Activated naive CD8-positive, alpha-beta T cell treated with anti-CD3 and anti-CD28 coated beads for 36 hours (primary cell): Measurements from ENCODE around the gene ALPI. TPM values are rescaled to one million over a fixed set of nuclear protein-coding genes. Genes with fewer than 3 reads are reported as not detected.

Experiments
- DNase-seq: peaks from one replicate; pipeline ENCODE4 v3.0.0; 2021
- H3K27ac Mint-ChIP-seq: one replicate; pipeline ENCODE4 v1.8.0; 2022; ENCODE audit warnings: mild to moderate bottlenecking, moderate library complexity, mixed read lengths
- H3K27me3 Mint-ChIP-seq: one replicate; pipeline ENCODE4 v1.8.0; 2022; ENCODE audit warnings: mild to moderate bottlenecking, mixed read lengths
- H3K36me3 Mint-ChIP-seq: one replicate; pipeline ENCODE4 v1.8.0; 2021; ENCODE audit warnings: mild to moderate bottlenecking, mixed read lengths
- H3K4me1 Mint-ChIP-seq: one replicate; pipeline ENCODE4 v1.8.0; 2021; ENCODE audit warnings: mixed read lengths
- H3K4me3 Mint-ChIP-seq: one replicate; pipeline ENCODE4 v1.8.0; 2022; ENCODE audit warnings: mild to moderate bottlenecking, moderate library complexity, mixed read lengths
- H3K9me3 Mint-ChIP-seq: one replicate; pipeline ENCODE4 v1.8.0; 2022; ENCODE audit warnings: mixed read lengths
- total RNA-seq, 2 experiments: library from RNA; stranded (reverse); gene quantifications; one replicate each; pipeline ENCODE4 v1.2.3, GENCODE V29; 2021

The ALPI gene
- total RNA-seq, 2 experiments from 2014 or later, result not detected

GRCh38 chr2:232489516-232490220 lies 33.7 kb downstream of the ALPI start:
- H3K9me3 Mint-ChIP-seq, result no peaks in the 10 kb centered on the region
- no peaks in the 10 kb centered on the region for H3K36me3 Mint-ChIP-seq
- H3K27ac Mint-ChIP-seq, result no peak overlapping the region
- DNase-seq, result no peak
- peaks cover 41% of the 10 kb centered on the region for H3K27me3 Mint-ChIP-seq
- H3K4me3 Mint-ChIP-seq, result no peak overlapping the region
- H3K4me1 Mint-ChIP-seq, result peaks cover 3% of the 10 kb centered on the region

- Mint-ChIP-seq H3K4me3 (no peak overlapping the region), H3K27ac (no peak overlapping the region), H3K4me1 (peaks cover under 1% of the 10 kb centered on the region), H3K9me3 (no peaks in the 10 kb centered on the region), H3K36me3 (no peaks in the 10 kb centered on the region), H3K27me3 (peaks cover 33% of the 10 kb centered on the region)
- DNase-seq, result no peak
Observed at GRCh38 chr2:232490221-232491138, 34.5 kb downstream of the ALPI start.

- Mint-ChIP-seq H3K27me3 (peaks cover 30% of the 10 kb centered on the region), H3K9me3 (no peaks in the 10 kb centered on the region)
Observed at GRCh38 chr2:232491139-232491780, 35.3 kb downstream of the ALPI start.

GRCh38 chr2:232492236-232492848 lies 36.4 kb downstream of the ALPI start:
- H3K27ac Mint-ChIP-seq, result no peak overlapping the region
- H3K4me3 Mint-ChIP-seq, result no peak overlapping the region
- no peak for DNase-seq
- H3K4me1 Mint-ChIP-seq, result no peaks in the 10 kb centered on the region
- no peaks in the 10 kb centered on the region for H3K36me3 Mint-ChIP-seq
- H3K27me3 Mint-ChIP-seq, result peaks cover 25% of the 10 kb centered on the region
- H3K9me3 Mint-ChIP-seq, result no peaks in the 10 kb centered on the region

More at GRCh38 chr2:232491139-232491780, 35.3 kb downstream of the ALPI start:
- Mint-ChIP-seq H3K27ac (no peak overlapping the region), H3K4me1 (no peaks in the 10 kb centered on the region), H3K36me3 (no peaks in the 10 kb centered on the region), H3K4me3 (no peak overlapping the region)
- no peak for DNase-seq

DNA sequence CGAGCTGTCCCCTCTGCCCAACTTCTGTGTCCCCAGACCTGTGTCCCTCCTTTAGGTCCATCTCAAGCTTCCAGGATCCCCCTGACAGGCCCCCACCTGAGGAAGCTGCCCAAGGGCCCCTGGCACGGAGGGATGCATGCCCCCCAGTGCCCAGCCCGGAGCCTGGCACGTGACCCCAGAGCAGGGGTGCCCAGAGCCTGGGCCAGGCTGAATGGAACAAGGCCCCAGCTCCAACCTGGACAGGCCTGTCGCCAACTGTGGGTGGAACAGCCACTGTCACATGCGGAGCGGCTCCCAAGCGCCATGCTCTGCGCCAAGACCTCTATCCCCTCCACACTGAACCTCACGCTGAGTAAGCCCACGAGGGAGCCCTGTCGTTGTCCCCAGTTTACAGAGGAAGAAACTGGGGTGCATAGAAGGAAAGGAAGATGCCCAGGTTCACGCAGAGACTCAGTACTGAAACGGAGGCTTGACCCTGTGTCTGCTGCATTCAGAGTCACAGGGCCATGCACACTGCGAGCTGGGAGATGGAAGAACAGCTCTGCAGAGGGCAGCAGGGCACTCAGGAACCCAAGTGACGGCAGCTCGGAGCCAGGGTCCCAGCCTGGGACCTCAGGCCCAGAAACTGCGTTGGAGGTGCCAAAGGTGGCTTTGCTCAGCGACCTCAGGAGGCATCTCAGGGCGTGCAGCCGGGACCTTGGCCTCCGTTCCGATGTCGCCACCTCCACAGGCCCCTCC lies 37.2 kb downstream of the ALPI start:
- Mint-ChIP-seq H3K9me3 (no peaks in the 10 kb centered on the region), H3K4me1 (no peaks in the 10 kb centered on the region), H3K36me3 (no peaks in the 10 kb centered on the region), H3K27me3 (peaks cover 21% of the 10 kb centered on the region), H3K27ac (no peak overlapping the region), H3K4me3 (no peak overlapping the region)
- DNase-seq, result no peak

GRCh38 chr2:232493701-232494474 lies 37.9 kb downstream of the ALPI start:
- H3K9me3 Mint-ChIP-seq, result no peaks in the 10 kb centered on the region

GRCh38 chr2:232494542-232494941 lies 38.6 kb downstream of the ALPI start:
- H3K4me1 Mint-ChIP-seq, result no peaks in the 10 kb centered on the region
- peaks cover 7% of the 10 kb centered on the region for H3K27me3 Mint-ChIP-seq
- no peak for DNase-seq
- H3K9me3 Mint-ChIP-seq, result no peaks in the 10 kb centered on the region
- no peak overlapping the region for H3K4me3 Mint-ChIP-seq
- no peak overlapping the region for H3K27ac Mint-ChIP-seq
- no peaks in the 10 kb centered on the region for H3K36me3 Mint-ChIP-seq

More at GRCh38 chr2:232493701-232494474, 37.9 kb downstream of the ALPI start:
- no peaks in the 10 kb centered on the region for H3K36me3 Mint-ChIP-seq
- DNase-seq, result no peak
- no peaks in the 10 kb centered on the region for H3K4me1 Mint-ChIP-seq
- no peak overlapping the region for H3K4me3 Mint-ChIP-seq
- peaks cover 13% of the 10 kb centered on the region for H3K27me3 Mint-ChIP-seq
- H3K27ac Mint-ChIP-seq, result no peak overlapping the region

GRCh38 chr2:232495292-232495691 lies 39.3 kb downstream of the ALPI start:
- Mint-ChIP-seq H3K27ac (no peak overlapping the region), H3K4me1 (no peaks in the 10 kb centered on the region), H3K27me3 (peaks cover 5% of the 10 kb centered on the region), H3K36me3 (no peaks in the 10 kb centered on the region), H3K9me3 (no peaks in the 10 kb centered on the region), H3K4me3 (no peak overlapping the region)
- no peak for DNase-seq

- H3K4me3 Mint-ChIP-seq, result no peak overlapping the region
Observed at GRCh38 chr2:232496501-232497270, 40.7 kb downstream of the ALPI start.

GRCh38 chr2:232497348-232497747 lies 41.4 kb downstream of the ALPI start:
- H3K36me3 Mint-ChIP-seq, result no peaks in the 10 kb centered on the region
- H3K4me1 Mint-ChIP-seq, result peaks cover under 1% of the 10 kb centered on the region
- no peak overlapping the region for H3K4me3 Mint-ChIP-seq
- DNase-seq, result no peak
- no peak overlapping the region for H3K27ac Mint-ChIP-seq
- H3K9me3 Mint-ChIP-seq, result no peaks in the 10 kb centered on the region
- peaks cover 17% of the 10 kb centered on the region for H3K27me3 Mint-ChIP-seq

More at GRCh38 chr2:232496501-232497270, 40.7 kb downstream of the ALPI start:
- H3K27ac Mint-ChIP-seq, result no peak overlapping the region
- no peaks in the 10 kb centered on the region for H3K9me3 Mint-ChIP-seq
- no peaks in the 10 kb centered on the region for H3K4me1 Mint-ChIP-seq
- H3K27me3 Mint-ChIP-seq, result peaks cover 12% of the 10 kb centered on the region
- DNase-seq, result no peak
- no peaks in the 10 kb centered on the region for H3K36me3 Mint-ChIP-seq

DNA sequence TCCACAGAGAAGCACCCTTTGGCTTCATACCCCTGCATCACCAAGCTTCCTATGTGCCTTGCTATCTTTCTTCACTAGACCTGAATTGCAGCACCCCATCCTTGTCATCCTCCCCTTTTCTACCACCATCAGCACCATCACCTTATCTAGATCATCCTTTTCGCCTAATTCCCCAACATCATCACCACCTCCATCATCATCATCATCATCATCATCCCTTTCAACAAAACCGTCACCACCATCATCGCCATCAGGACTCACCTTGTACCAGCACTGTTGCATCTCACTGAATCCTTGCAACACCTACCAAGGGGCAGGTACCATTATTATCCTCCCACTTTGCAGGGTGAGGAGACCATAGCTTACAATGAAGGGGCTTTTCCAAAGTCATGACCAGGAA lies 42.5 kb downstream of the ALPI start:
- peaks cover 4% of the 10 kb centered on the region for H3K4me1 Mint-ChIP-seq
- no peak overlapping the region for H3K4me3 Mint-ChIP-seq
- H3K36me3 Mint-ChIP-seq, result no peaks in the 10 kb centered on the region
- DNase-seq, result no peak
- no peak overlapping the region for H3K27ac Mint-ChIP-seq
- H3K9me3 Mint-ChIP-seq, result no peaks in the 10 kb centered on the region
- H3K27me3 Mint-ChIP-seq, result peaks cover 25% of the 10 kb centered on the region

DNA sequence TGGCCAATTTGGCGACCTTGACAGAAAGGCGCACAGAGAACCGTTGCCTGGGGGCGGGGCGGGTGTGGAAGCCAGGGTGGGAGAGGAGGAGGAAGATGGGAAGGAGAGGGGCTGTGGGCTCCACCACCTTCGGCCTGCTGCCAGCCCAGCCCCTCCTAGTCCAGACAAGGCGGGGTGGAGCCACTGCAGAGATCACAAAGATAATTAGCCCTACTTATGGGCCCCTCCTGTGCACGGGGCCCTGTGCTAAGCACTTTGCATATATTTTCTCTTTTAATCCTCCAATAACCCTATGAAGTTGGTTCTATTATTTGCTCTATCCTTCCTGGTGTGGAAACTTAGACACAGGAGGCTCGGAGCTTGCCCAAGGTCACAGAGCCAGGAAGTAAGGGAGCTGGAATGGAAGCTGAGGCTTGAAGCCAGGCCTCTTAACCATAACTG lies 45.4 kb downstream of the ALPI start:
- no peaks in the 10 kb centered on the region for H3K9me3 Mint-ChIP-seq
- peaks cover 7% of the 10 kb centered on the region for H3K4me1 Mint-ChIP-seq
- DNase-seq, result no peak
- no peak overlapping the region for H3K27ac Mint-ChIP-seq
- no peak overlapping the region for H3K4me3 Mint-ChIP-seq
- H3K27me3 Mint-ChIP-seq, result peaks cover 49% of the 10 kb centered on the region
- no peaks in the 10 kb centered on the region for H3K36me3 Mint-ChIP-seq

DNA sequence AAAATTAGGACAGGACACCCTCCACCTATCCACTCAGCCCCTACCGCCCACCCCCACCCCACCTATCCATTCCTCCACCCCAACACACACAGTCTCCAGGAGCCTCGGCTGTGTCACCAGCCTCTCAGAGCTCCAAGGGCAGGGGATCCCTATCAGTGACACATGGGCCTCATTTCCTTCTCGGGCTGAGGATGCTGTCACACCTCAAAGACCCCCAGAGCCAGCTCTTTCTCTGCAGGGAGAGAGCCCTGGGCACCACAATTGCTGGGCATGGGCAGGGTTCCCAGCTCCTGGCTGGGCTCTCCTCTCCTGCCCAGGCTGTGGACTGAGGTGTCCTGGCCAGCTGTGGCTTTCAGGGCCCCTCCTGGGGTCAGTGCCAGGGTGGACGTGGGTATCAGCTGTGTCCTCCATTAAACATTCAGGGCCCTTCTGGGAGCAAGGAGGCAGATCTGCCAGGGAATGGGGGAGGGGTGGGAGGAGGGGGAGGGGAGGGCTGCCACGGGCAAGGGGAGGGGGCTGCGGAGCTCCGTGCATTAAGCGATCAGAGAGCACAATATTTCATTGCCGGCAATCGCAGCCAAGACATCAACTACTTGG lies 45.9 kb downstream of the ALPI start:
- Mint-ChIP-seq H3K4me3 (no peak overlapping the region), H3K27ac (no peak overlapping the region), H3K36me3 (no peaks in the 10 kb centered on the region), H3K27me3 (peaks cover 49% of the 10 kb centered on the region), H3K4me1 (peaks cover 7% of the 10 kb centered on the region), H3K9me3 (no peaks in the 10 kb centered on the region)
- no peak for DNase-seq
